ENCODE results near the gene OR2S2. TPM values are rescaled to one million over a fixed set of nuclear protein-coding genes. Genes with fewer than 3 reads are reported as not detected.
A peak's percentile ranks its signal among the peaks of the same experiment; 100 is the strongest.
"Not testable (repeated sequence)": the region's sequence is repeated elsewhere in the genome, so short reads cannot be mapped to it uniquely, and the experiment has no call there.

Gene OR2S2
- total RNA-seq, 6 experiments from 2014 or later, result not detected

DNA sequence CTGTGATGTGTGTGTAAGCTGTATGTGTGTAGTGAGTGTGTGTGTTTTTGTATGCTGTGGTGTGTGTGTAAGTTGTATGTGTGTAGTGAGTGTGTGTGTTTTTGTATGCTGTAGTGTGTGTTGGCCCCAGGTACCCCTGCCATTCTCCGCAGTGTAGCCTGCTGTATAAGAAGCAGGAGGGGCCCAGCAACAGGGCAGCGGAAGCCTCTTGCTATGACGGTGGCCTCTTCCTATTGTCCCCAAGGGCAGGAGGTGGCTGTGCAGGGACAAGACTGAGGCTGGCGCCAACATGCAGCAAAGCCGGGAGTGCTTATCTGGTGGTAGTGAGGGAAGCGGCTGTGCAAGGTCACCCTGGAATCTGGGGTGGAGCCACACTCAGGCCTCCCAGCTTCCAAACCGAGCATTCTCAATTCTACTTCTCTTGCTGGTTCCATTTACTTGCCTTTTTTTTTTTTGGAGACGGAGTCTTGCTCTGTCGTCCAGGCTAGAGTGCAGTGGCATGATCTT is 43.6 kb downstream of the OR2S2 start:
- no peak overlapping the region for H3K4me3 ChIP-seq
- no peaks in the 10 kb centered on the region for H3K27me3 ChIP-seq
- DNase-seq (peak; percentile 76 to 88 (median 80)), ATAC-seq (peak; percentile 81 to 86 (median 84))
- no peaks in the 10 kb centered on the region for H3K9me3 ChIP-seq
- peaks cover 0 to 35% (median 3%) of the 10 kb centered on the region in 4 donors for H3K4me1 ChIP-seq
- intact Hi-C loops (cut with DNase I), result no loop called here
- no peaks in the 10 kb centered on the region for H3K36me3 ChIP-seq
- 23% methylated on average over 6 of the region's 9 CpGs for WGBS (ENCODE audit: insufficient coverage, low coverage, low lambda C conversion rate, missing lambda C conversion rate)
- TF ChIP-seq, protein P1, sequence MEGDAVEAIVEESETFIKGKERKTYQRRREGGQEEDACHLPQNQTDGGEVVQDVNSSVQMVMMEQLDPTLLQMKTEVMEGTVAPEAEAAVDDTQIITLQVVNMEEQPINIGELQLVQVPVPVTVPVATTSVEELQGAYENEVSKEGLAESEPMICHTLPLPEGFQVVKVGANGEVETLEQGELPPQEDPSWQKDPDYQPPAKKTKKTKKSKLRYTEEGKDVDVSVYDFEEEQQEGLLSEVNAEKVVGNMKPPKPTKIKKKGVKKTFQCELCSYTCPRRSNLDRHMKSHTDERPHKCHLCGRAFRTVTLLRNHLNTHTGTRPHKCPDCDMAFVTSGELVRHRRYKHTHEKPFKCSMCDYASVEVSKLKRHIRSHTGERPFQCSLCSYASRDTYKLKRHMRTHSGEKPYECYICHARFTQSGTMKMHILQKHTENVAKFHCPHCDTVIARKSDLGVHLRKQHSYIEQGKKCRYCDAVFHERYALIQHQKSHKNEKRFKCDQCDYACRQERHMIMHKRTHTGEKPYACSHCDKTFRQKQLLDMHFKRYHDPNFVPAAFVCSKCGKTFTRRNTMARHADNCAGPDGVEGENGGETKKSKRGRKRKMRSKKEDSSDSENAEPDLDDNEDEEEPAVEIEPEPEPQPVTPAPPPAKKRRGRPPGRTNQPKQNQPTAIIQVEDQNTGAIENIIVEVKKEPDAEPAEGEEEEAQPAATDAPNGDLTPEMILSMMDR (IDR thresholded peaks at IDR 0.05), result no peak
- no peak for TF ChIP-seq POLR2A (IDR thresholded peaks at IDR 0.05)
- H3K27ac ChIP-seq, result peak overlapping the region in 1 of 3 donors; percentile 50

DNA sequence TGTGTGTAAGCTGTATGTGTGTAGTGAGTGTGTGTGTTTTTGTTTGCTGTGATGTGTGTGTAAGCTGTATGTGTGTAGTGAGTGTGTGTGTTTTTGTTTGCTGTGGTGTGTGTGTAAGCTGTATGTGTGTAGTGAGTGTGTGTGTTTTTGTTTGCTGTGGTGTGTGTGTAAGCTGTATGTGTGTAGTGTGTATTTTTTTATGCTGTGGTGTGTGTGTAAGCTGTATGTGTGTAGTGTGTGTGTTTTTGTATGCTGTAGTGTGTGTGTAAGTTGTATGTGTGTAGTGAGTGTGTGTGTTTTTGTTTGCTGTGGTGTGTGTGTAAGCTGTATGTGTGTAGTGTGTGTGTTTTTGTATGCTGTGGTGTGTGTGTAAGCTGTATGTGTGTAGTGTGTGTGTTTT is 44.5 kb downstream of the OR2S2 start:
- H3K27me3 ChIP-seq; H3K4me3 ChIP-seq; intact Hi-C loops (cut with DNase I); DNase-seq; H3K36me3 ChIP-seq; ATAC-seq; H3K9me3 ChIP-seq; H3K27ac ChIP-seq: not testable (repeated sequence)
- H3K4me1 ChIP-seq, result peaks cover 0 to 44% (median 3%) of the 10 kb centered on the region in 4 donors

DNA sequence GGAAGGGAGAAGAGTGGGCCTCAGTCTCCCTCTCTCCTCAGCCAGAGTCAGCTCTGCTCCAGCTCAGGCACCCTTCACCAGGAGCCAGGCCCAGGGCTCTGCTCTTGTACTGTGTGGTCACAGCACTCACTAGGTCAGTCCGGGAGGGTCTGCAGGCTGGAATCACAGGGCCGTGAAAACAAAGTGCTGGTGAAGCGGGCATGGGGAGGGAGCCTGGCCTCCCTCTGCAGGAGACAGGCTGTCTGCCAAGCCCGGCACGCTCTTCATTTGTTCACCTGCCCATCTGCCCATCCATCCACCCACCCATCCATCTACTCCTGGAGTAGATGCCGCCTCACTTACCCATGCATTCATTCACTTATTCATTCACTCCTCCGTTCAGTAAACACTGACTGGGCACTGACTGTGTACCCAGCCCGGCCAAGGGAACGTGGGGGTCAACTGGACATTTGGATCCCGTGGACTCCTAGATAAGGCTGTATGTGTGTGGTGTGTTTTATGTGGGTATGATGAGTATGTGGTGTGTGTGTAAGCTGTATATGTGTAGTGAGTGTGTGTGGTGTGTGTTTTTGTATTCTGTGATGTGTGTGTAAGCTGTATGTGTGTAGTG is 45.1 kb downstream of the OR2S2 start:
- no peaks in the 10 kb centered on the region for H3K27me3 ChIP-seq
- 40% methylated on average over 5 of the region's 10 CpGs for WGBS (ENCODE audit: insufficient coverage, low coverage, low lambda C conversion rate, missing lambda C conversion rate)
- peak; percentile 23 to 58 (median 30) for ATAC-seq
- TF ChIP-seq, protein P1 (IDR thresholded peaks at IDR 0.05), result no peak
- no peak for TF ChIP-seq POLR2A (IDR thresholded peaks at IDR 0.05)
- no peaks in the 10 kb centered on the region for H3K36me3 ChIP-seq
- H3K9me3 ChIP-seq, result no peaks in the 10 kb centered on the region
- H3K27ac ChIP-seq, result no peak overlapping the region
- H3K4me1 ChIP-seq, result peaks cover 0 to 47% (median 4%) of the 10 kb centered on the region in 4 donors
- peak in 1 of 3 donors; percentile 75 for DNase-seq
- no peak overlapping the region for H3K4me3 ChIP-seq
- intact Hi-C loops (cut with DNase I), result no loop called here

DNA sequence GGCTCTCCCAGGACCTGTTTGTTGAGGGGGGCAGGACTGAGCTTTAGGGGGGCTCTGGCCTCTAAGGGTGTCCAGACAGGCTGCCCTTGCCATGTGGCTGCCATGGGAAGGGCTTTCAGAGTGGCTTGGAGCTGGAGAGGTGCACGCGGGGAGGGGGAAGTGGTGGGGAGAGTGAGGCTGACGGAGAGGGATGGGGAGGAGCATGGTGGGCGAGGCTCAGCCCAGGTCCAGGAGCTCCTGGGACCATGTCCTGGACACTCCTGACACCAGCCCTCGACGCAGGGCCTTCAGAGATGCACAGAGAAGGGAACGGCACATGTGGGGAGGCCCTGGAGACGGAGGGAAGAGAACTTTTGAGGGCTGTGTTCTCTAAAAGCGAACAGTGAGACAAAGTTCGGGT is 46.3 kb downstream of the OR2S2 start:
- Histone ChIP-seq H3K36me3 (no peaks in the 10 kb centered on the region), H3K4me1 (peaks cover 0 to 53% (median 13%) of the 10 kb centered on the region in 4 donors), H3K27me3 (no peaks in the 10 kb centered on the region), H3K9me3 (no peaks in the 10 kb centered on the region), H3K27ac (peak overlapping the region in 2 of 3 donors; percentile 45 to 62), H3K4me3 (no peak overlapping the region)
- no peak for TF ChIP-seq POLR2A (IDR thresholded peaks at IDR 0.05)
- TF ChIP-seq, protein P1 (IDR thresholded peaks at IDR 0.05), result no peak
- DNase-seq, result no peak
- intact Hi-C loops (cut with DNase I), result no loop called here
- WGBS (ENCODE audit: insufficient coverage, low coverage, low lambda C conversion rate, missing lambda C conversion rate), result 68% methylated on average over 5 of the region's 10 CpGs
- no peak for ATAC-seq

DNA sequence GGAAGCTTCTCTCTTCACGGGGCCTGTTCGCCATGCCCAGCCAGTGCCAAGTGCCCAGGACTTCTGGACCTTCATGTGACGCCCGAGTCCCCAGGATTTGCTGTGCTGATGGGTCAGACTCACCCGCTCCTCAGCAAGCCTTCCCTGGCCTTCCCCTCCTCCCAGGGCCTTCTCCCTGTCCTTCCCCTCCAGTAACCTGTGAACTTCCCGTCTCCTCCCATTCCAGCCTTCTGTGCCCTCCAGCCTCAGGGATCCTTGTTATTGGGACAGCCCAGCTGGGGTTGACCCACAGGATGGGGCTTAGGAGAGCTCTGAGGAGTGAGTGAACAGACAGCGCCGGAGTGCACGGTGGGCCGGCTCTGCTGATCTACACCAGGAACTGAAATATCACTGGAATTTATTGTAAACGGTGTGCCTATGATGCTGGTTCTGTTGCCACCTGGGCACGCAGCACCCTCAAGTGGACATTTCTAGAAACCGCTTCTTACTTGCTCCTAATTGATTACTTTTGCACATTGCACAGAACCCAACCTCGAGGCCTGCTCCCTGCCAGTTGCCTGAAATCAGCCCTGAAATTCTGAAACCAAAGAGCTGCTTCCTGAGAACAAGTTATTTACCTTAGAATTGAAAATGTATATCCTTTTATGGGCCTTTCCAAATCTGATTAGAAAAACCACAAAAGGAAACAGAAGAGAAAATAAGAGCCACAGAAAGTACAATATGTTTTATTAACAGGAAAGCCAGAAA is 47.2 kb downstream of the OR2S2 start:
- Histone ChIP-seq H3K27me3 (no peaks in the 10 kb centered on the region), H3K4me3 (no peak overlapping the region), H3K4me1 (peaks cover 0 to 54% (median 15%) of the 10 kb centered on the region in 4 donors), H3K36me3 (no peaks in the 10 kb centered on the region), H3K27ac (peak overlapping the region in 2 of 3 donors; percentile 45 to 62), H3K9me3 (no peaks in the 10 kb centered on the region)
- intact Hi-C loops (cut with DNase I), result no loop called here
- peak; percentile 37 to 61 (median 54) for ATAC-seq
- WGBS (ENCODE audit: insufficient coverage, low coverage, low lambda C conversion rate, missing lambda C conversion rate), result 33% methylated on average over 6 of the region's 14 CpGs
- DNase-seq, result peak in 1 of 3 donors; percentile 68
- no peak for TF ChIP-seq POLR2A (IDR thresholded peaks at IDR 0.05)
- TF ChIP-seq, protein P1 (IDR thresholded peaks at IDR 0.05), result peak; percentile 49 to 67 (median 59)

Data from right lobe of liver (tissue), 6 donors.